ENCODE data around the gene KLHDC9. TPM values are rescaled to one million over a fixed set of nuclear protein-coding genes. Genes with fewer than 3 reads are reported as not detected.
"Not testable (repeated sequence)": the region's sequence is repeated elsewhere in the genome, so short reads cannot be mapped to it uniquely, and the experiment has no call there.

The KLHDC9 gene, protein sequence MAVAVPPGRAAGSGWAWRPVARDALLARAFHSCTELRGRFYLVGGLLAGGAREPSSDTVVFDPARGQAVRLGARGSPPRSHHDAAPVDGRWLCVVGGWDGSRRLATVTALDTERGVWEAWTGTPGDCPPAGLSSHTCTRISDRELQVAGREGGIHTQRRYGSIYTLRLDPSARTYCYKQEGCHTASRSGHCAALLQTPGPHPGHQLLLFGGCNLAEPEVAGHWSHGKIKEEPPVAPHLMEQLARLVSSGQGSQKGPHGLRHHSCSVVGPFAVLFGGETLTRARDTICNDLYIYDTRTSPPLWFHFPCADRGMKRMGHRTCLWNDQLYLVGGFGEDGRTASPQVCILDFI
- 4.9 TPM for polyA plus RNA-seq (2012; ENCODE audit: low read depth, missing spikeins)

DNA sequence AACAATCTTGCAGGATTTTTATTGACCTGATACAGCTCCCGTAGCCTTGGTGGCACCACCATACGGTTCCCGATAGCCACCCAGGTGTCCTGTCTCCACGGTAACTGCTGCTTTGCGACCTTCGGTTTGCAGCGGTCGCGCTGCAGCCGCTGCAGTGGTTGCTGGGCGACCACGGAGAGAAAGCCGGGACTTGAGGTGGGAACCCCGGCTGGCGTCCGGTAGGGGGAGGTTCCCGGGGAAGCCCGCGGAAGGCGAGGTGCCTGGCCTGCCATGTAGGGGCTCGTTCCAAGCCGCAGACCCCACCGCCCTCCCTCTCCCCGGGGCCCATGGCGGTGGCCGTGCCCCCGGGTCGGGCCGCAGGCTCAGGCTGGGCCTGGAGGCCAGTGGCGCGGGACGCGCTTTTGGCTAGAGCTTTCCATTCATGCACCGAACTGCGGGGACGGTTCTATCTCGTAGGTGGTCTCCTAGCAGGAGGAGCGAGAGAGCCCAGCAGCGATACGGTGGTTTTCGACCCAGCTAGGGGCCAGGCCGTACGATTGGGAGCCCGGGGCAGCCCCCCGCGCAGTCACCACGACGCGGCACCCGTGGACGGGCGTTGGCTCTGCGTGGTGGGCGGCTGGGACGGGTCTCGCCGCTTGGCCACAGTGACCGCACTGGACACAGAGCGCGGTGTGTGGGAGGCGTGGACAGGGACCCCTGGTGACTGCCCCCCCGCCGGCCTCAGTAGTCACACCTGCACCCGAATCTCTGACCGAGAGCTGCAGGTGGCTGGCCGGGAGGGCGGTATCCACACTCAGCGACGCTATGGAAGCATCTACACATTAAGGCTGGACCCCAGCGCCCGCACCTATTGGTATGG, at the start of gene KLHDC9:
TSS of gene KLHDC9 (plus strand) at position 152 of the 859 bp plus-strand sequence. CDS start at position 327, 175 bp downstream.
- FAIRE-seq (peak; percentile 97), DNase-seq (ENCODE audit: insufficient read length, low spot score) (peak; percentile 94)
- TF ChIP-seq POLR2A (IDR thresholded peaks at IDR 0.05; ENCODE audit: low read depth, low read length) (no peak), SPI1 (IDR thresholded peaks at IDR 0.05; ENCODE audit: low read depth, low read length) (no peak), PAX5 (IDR thresholded peaks at IDR 0.05; ENCODE audit: insufficient read depth, low read length, severe bottlenecking) (no peak), TAF1 (IDR thresholded peaks at IDR 0.05; ENCODE audit: low read depth, low read length) (no peak), POLR2AphosphoS5 (IDR thresholded peaks at IDR 0.05; ENCODE audit: low read depth, low read length) (no peak), POU2F2 (IDR thresholded peaks at IDR 0.05; ENCODE audit: low read depth, low read length) (no peak)

DNA sequence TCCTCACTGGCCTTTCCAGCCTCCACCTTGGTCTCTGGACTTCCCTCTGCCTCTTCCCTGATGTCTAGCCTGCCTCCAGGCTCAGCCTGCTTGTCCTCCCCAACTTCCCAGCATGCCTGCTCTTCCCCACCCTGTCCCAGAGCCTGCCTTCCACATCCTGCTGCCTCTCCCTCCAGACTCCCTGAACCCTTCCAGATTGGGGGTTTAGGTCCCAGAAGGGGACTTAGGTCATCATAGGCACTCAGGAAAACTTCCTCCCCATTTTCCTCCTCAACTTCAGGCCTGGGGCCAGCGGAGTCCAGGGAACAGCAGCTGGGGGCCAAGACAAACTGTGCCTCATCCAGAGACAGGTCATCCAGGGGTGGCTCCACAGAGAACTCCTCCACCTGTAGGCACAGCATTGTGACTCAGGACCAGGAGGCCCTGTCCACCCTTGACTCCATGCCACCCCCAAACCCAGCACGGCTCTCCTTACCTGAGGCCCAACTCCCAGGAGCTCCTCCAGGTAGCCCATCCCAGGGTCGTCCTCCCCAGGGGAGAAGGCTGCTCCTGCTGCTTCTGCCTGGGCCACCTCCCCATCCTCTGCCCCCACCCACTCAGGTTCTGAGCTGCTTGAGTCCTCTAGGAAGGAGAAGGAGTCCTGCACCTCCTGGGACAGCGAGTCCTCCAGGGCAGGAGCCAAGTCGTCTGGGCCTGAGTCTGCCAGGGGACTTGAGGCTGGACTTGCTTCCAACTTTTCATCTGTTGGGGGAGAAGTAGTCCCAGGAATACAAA, 49.0 kb upstream of the KLHDC9 start:
- FAIRE-seq (no peak), DNase-seq (ENCODE audit: insufficient read length, low spot score) (no peak)

DNA sequence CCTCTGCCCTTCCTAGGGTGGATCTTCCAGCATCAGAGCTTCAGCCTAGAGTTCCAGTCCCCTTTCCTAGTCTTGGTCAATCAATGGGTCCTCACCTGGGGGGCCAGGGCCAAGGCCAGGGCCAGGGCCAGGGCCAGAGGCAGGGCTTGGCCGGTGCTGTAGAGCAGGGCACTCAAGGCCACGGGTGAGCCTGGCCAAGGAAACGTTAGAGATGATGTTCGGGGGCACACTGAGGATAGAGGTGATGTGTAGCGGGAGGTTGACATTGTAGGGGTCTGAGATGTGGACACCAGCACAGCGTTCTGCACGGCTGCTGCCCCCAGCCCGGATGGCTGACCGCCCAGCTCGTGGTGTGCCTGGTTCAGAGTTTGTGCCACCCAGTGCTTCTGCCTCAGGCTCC, 46.9 kb upstream of the KLHDC9 start:
- TF ChIP-seq SPI1 (IDR thresholded peaks at IDR 0.05; ENCODE audit: low read depth, low read length) (no peak), POLR2A (IDR thresholded peaks at IDR 0.05; ENCODE audit: low read depth, low read length) (no peak), POLR2AphosphoS5 (IDR thresholded peaks at IDR 0.05; ENCODE audit: low read depth, low read length) (no peak), TAF1 (IDR thresholded peaks at IDR 0.05; ENCODE audit: low read depth, low read length) (no peak), POU2F2 (IDR thresholded peaks at IDR 0.05; ENCODE audit: low read depth, low read length) (no peak), PAX5 (IDR thresholded peaks at IDR 0.05; ENCODE audit: insufficient read depth, low read length, severe bottlenecking) (no peak)
- FAIRE-seq = no peak
- no peak for DNase-seq (ENCODE audit: insufficient read length, low spot score)

More for the DNA sequence above, 49.0 kb upstream of the KLHDC9 start:
- TF ChIP-seq POLR2A (IDR thresholded peaks at IDR 0.05; ENCODE audit: low read depth, low read length) (no peak), POU2F2 (IDR thresholded peaks at IDR 0.05; ENCODE audit: low read depth, low read length) (no peak), SPI1 (IDR thresholded peaks at IDR 0.05; ENCODE audit: low read depth, low read length) (no peak), PAX5 (IDR thresholded peaks at IDR 0.05; ENCODE audit: insufficient read depth, low read length, severe bottlenecking) (no peak), POLR2AphosphoS5 (IDR thresholded peaks at IDR 0.05; ENCODE audit: low read depth, low read length) (no peak), TAF1 (IDR thresholded peaks at IDR 0.05; ENCODE audit: low read depth, low read length) (no peak)

DNA sequence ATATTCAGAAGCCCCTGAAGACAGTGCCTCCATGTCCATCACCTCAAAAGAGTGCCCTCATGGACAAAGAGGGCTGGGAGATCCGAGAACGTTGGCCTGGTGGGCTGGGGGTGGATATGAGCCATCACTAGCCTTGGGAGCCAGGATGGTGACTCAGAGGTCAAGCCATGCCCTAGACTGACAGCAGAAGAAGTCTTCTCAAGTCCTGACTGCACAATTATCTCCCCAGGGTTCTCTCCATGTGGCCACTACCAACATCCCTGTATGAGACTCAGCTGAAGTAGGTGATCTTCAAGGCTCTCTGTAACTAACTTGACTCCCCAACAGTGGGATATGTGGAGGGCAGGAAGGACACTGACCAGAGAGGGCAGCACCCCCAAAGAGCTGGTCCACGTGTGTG, 45.3 kb upstream of the KLHDC9 start:
- DNase-seq (ENCODE audit: insufficient read length, low spot score) = no peak
- FAIRE-seq = no peak
- TF ChIP-seq SPI1 (IDR thresholded peaks at IDR 0.05; ENCODE audit: low read depth, low read length) = no peak
- no peak for TF ChIP-seq POLR2AphosphoS5 (IDR thresholded peaks at IDR 0.05; ENCODE audit: low read depth, low read length)
- no peak for TF ChIP-seq PAX5 (IDR thresholded peaks at IDR 0.05; ENCODE audit: insufficient read depth, low read length, severe bottlenecking)
- no peak for TF ChIP-seq POU2F2 (IDR thresholded peaks at IDR 0.05; ENCODE audit: low read depth, low read length)

DNA sequence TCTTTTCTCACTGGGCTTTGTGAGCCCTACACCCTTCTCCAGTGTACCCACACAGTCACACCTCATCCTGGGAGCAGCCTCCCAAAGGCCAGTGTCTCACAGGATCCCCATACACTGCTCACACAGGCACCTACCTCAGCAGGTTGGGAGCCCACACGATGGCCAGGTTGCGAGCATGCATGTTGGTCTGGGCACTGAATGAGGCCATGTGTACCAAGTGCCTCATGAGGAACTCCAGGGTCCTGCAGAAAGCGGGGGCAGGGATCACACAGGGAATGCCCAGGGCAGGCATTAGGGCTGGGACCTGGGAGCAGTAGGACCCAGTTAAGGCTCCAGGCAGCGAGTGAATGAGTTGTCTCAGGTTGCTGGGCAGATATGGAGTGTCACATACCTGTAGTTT, 43.9 kb upstream of the KLHDC9 start:
- DNase-seq (ENCODE audit: insufficient read length, low spot score) = no peak
- no peak for FAIRE-seq
- TF ChIP-seq SPI1 (IDR thresholded peaks at IDR 0.05; ENCODE audit: low read depth, low read length) (no peak), POLR2AphosphoS5 (IDR thresholded peaks at IDR 0.05; ENCODE audit: low read depth, low read length) (no peak), PAX5 (IDR thresholded peaks at IDR 0.05; ENCODE audit: insufficient read depth, low read length, severe bottlenecking) (no peak), POU2F2 (IDR thresholded peaks at IDR 0.05; ENCODE audit: low read depth, low read length) (no peak), POLR2A (IDR thresholded peaks at IDR 0.05; ENCODE audit: low read depth, low read length) (no peak), TAF1 (IDR thresholded peaks at IDR 0.05; ENCODE audit: low read depth, low read length) (no peak)

DNA sequence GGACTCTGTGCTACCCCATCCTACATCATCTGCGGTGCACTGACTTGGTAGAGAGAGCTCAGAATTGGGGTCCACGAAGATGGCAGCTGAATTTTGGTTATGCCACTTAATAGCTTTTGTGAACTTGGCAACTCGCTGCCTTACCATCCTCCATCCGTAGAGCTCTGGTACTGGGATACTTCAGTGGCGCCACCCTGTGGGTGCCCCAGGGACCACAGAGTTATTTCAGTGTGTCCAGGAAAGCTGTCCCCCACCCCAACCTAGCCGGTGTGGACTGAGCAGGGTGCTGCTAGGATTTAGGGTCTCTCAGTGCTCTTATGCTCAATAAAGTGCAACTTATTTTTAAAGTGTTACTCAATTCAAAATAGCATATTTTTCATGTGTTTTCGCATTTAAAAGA, 43.4 kb upstream of the KLHDC9 start:
- no peak for TF ChIP-seq POU2F2 (IDR thresholded peaks at IDR 0.05; ENCODE audit: low read depth, low read length)
- no peak for TF ChIP-seq POLR2A (IDR thresholded peaks at IDR 0.05; ENCODE audit: low read depth, low read length)
- TF ChIP-seq POLR2AphosphoS5 (IDR thresholded peaks at IDR 0.05; ENCODE audit: low read depth, low read length) = no peak
- no peak for TF ChIP-seq SPI1 (IDR thresholded peaks at IDR 0.05; ENCODE audit: low read depth, low read length)
- no peak for TF ChIP-seq TAF1 (IDR thresholded peaks at IDR 0.05; ENCODE audit: low read depth, low read length)
- no peak for TF ChIP-seq PAX5 (IDR thresholded peaks at IDR 0.05; ENCODE audit: insufficient read depth, low read length, severe bottlenecking)
- peak; percentile 13 for FAIRE-seq
- no peak for DNase-seq (ENCODE audit: insufficient read length, low spot score)

DNA sequence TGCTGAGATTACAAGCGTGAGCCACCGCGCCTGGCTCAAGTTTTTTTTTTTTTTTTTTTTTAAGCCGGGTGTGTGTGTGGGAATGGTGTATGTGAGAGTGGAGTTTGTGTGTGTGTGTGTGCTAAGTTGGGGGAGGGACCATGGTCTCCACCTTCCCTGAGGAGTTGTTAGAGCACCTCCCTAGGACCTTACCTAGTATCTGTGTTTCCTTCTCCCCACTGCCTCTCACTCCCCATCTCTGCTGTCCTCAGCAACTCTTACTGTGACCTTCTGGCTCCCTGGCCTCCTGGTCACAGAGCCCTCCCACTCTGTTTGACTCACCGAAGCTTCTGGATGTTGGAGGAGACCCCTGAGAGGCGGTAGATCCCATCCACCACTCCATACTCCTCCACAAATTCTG, 38.9 kb upstream of the KLHDC9 start:
- FAIRE-seq = no peak
- DNase-seq (ENCODE audit: insufficient read length, low spot score) = no peak
- TF ChIP-seq POU2F2 (IDR thresholded peaks at IDR 0.05; ENCODE audit: low read depth, low read length) (no peak), POLR2A (IDR thresholded peaks at IDR 0.05; ENCODE audit: low read depth, low read length) (no peak), PAX5 (IDR thresholded peaks at IDR 0.05; ENCODE audit: insufficient read depth, low read length, severe bottlenecking) (no peak), POLR2AphosphoS5 (IDR thresholded peaks at IDR 0.05; ENCODE audit: low read depth, low read length) (no peak), TAF1 (IDR thresholded peaks at IDR 0.05; ENCODE audit: low read depth, low read length) (no peak), SPI1 (IDR thresholded peaks at IDR 0.05; ENCODE audit: low read depth, low read length) (no peak)

DNA sequence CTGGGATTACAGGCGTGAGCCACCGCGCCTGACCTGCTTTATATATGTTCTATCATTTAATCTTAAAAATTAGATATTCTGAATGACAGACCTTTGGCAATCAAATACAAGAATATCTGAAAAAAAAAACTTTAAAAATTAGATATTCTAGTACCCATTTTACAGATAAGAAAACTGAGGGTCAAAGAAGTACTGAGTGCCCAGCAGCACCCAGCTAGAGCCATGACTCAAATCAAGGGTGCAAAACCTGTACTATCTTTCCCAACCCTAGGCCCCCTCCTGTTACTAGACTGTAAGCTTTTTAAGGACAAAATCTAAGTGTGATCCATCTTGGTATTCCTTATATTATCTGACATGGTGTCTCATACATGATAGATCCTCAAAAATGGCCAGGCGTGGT, 36.7 kb upstream of the KLHDC9 start:
- FAIRE-seq = no peak
- TF ChIP-seq POLR2AphosphoS5 (IDR thresholded peaks at IDR 0.05; ENCODE audit: low read depth, low read length) = no peak
- TF ChIP-seq SPI1 (IDR thresholded peaks at IDR 0.05; ENCODE audit: low read depth, low read length) = no peak
- TF ChIP-seq PAX5 (IDR thresholded peaks at IDR 0.05; ENCODE audit: insufficient read depth, low read length, severe bottlenecking) = no peak
- no peak for TF ChIP-seq POLR2A (IDR thresholded peaks at IDR 0.05; ENCODE audit: low read depth, low read length)
- no peak for TF ChIP-seq TAF1 (IDR thresholded peaks at IDR 0.05; ENCODE audit: low read depth, low read length)
- no peak for TF ChIP-seq POU2F2 (IDR thresholded peaks at IDR 0.05; ENCODE audit: low read depth, low read length)
- no peak for DNase-seq (ENCODE audit: insufficient read length, low spot score)

DNA sequence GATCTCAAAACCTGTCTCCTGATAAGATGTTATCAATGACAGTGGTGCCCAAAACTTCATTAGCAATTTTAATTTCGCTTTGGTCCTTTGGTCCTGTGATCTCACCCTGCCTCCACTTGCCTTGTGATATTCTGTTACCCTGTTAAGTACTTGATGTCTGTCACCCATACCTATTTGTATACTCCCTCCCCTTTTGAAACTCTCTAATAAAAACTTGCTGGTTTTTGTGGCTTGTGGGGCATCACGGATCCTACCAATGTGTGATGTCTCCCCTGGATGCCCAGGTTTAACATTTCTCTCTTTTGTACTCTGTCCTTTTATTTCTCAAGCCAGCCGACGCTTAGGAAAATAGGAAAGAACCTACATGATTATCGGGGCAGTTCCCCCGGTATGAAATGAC, 34.2 kb upstream of the KLHDC9 start:
- not testable (repeated sequence) for DNase-seq (ENCODE audit: insufficient read length, low spot score); FAIRE-seq

DNA sequence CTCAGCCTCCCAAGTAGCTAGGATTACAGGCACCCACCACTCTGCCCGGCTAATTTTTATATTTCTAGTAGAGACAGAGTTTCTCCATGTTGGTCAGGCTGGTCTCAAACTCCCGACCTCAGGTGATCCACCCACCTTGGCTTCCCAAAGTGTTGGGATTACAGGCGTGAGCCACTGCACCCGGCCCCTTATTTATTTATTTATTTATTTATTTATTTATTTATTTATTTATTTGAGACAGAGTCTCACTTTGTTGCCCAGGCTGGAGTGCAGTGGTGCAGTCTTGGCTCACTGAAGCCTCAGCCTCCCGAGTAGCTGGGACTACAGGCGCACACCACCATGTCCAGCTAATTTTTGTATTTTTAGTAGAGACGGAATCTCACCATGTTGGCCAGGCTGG, 32.5 kb upstream of the KLHDC9 start:
- not testable (repeated sequence) for DNase-seq (ENCODE audit: insufficient read length, low spot score); FAIRE-seq
